ENCODE data around the gene TSNAX.
"Not testable (repeated sequence)": the region's sequence is repeated elsewhere in the genome, so short reads cannot be mapped to it uniquely, and the experiment has no call there.

Gene TSNAX

DNA sequence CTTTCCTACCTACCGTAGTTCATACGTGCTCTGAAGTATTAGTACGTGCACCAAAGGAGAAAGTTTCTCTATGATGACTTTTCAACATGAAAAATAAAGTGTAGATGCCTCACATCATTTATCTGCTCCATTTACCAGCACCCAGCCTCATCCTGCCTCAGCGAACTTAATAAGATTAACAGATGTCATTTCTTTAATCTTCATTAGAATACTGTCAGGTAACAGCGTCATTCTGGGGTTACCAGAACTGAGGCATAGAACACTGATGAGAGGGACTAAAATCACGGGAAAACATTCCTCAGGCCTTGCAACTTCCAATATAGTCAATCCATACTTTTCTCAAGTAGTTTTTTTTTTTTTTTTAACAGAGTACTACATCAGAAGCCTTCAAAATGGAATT, 54.9 kb downstream of the TSNAX start:
- DNase-seq (ENCODE audit: low read depth) = no peak
- TF ChIP-seq, protein P1, sequence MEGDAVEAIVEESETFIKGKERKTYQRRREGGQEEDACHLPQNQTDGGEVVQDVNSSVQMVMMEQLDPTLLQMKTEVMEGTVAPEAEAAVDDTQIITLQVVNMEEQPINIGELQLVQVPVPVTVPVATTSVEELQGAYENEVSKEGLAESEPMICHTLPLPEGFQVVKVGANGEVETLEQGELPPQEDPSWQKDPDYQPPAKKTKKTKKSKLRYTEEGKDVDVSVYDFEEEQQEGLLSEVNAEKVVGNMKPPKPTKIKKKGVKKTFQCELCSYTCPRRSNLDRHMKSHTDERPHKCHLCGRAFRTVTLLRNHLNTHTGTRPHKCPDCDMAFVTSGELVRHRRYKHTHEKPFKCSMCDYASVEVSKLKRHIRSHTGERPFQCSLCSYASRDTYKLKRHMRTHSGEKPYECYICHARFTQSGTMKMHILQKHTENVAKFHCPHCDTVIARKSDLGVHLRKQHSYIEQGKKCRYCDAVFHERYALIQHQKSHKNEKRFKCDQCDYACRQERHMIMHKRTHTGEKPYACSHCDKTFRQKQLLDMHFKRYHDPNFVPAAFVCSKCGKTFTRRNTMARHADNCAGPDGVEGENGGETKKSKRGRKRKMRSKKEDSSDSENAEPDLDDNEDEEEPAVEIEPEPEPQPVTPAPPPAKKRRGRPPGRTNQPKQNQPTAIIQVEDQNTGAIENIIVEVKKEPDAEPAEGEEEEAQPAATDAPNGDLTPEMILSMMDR (IDR thresholded peaks at IDR 0.05; ENCODE audit: low read depth, low read length, missing control alignments) = no peak
- in situ Hi-C loops (cut with HindIII; ENCODE audit: low sequenced_read_pairs) = loop anchor here (25.0 kb wide), 1 partner anchor 221 kb away; no protein-coding TSS in a partner anchor
- no peak overlapping the region for H3K4me3 ChIP-seq (ENCODE audit: low read depth, low read length)

DNA sequence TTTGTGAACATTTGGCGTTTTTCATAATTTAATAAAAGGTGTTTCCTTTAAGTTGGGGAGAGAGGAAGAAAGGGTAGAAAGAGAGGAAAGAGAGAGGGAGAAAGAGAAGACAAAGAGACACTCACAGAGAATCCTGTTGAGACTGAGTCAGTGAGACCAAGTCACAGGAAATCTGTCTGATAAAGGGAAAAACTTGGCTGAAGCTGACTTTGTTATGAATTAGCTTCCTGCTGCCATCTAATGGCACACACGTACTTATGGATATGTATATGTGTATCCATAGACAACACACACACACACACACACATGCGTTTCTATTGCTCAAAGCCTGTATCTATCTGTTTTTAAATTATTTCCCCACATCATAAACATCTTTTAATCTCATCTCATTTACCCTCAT, 55.6 kb downstream of the TSNAX start:
- peak; percentile 20 for DNase-seq (ENCODE audit: low read depth)
- no peak overlapping the region for H3K4me3 ChIP-seq (ENCODE audit: low read depth, low read length)
- in situ Hi-C loops (cut with HindIII; ENCODE audit: low sequenced_read_pairs) = loop anchor here (25.0 kb wide), 1 partner anchor 222 kb away; no protein-coding TSS in a partner anchor
- TF ChIP-seq, protein P1 (IDR thresholded peaks at IDR 0.05; ENCODE audit: low read depth, low read length, missing control alignments) = no peak

DNA sequence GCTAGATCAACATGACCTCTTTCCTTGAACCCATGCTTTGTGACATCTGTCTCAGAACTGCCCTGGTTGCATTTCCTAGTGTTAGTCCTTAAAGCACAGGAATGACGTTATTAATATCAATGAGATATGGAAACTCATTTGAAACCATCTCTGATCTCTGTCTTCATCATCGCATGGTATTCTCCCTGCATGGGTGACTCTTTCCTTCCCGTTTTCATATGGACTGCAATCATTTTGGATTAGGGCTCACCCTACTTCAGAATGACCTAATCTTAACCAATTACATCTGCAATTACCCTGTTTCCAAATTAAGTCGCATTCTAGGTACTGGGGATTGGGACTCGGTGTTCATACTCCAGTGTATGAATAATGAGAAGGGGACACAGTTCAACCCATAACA, 56.5 kb downstream of the TSNAX start:
- TF ChIP-seq, protein P1 (IDR thresholded peaks at IDR 0.05; ENCODE audit: low read depth, low read length, missing control alignments) = no peak
- DNase-seq (ENCODE audit: low read depth) = no peak
- in situ Hi-C loops (cut with HindIII; ENCODE audit: low sequenced_read_pairs) = loop anchor here (25.0 kb wide), 1 partner anchor 223 kb away; no protein-coding TSS in a partner anchor
- H3K4me3 ChIP-seq (ENCODE audit: low read depth, low read length) = no peak overlapping the region

DNA sequence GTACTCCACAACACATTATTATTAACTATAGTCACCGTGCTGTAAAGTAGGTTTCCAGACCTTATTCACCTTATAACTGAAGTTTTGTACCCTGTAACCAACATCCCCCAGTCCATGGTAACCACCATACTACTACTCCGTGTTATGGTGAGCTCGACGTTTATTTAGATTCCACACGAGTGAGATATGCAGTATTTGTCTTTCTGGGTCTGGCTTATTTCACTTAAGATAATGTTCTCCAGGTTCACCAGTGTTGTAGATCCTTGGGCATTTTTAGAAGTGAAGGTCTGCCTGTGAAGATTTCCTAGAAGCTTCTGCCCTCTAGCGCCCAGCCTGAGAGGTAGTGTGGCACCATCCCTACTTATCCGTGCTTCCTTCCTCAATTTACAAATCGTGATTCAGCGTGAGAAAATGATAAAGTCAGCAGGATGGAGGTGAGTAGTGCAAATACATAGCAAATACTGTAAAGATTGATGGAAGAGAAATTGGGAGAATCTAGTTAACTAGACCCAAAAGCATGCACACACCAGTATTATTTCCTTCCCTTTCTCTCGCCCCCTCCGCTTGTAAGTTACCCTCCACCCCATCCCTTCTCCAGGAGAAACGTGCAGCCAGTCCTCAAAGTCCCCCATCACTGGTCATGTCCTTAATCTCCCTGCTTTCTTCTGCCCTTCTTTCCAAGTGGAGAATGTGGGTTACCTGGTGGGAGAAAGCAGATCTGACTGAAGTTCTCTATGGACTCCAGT, 62.2 kb downstream of the TSNAX start:
- in situ Hi-C loops (cut with HindIII; ENCODE audit: low sequenced_read_pairs) = loop anchor here (25.0 kb wide), 1 partner anchor 228 kb away; no protein-coding TSS in a partner anchor
- TF ChIP-seq, protein P1 (IDR thresholded peaks at IDR 0.05; ENCODE audit: low read depth, low read length, missing control alignments) = peak; percentile 84
- peak; percentile 49 for DNase-seq (ENCODE audit: low read depth)
- no peak overlapping the region for H3K4me3 ChIP-seq (ENCODE audit: low read depth, low read length)

DNA sequence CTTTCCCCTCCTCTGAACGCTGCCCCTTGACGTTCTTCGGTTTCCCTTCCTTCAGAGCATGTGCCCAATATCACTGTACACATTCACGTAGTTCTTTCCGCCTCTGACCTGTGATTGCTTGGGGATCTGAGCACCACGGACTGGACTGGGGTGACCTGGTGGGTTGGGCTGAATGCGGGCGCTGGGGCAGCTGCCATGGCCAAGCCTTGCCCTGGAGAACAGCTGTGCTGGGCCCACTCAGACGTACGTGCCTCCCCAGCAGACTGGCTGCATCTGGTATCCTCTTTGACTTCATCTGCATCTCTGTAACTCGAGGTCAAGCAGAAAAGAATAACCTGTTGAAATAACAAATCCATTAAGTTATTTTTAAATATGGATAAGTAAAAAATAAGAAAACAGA, 63.0 kb downstream of the TSNAX start:
- in situ Hi-C loops (cut with HindIII; ENCODE audit: low sequenced_read_pairs) = loop anchor here (25.0 kb wide), 1 partner anchor 229 kb away; no protein-coding TSS in a partner anchor
- TF ChIP-seq, protein P1 (IDR thresholded peaks at IDR 0.05; ENCODE audit: low read depth, low read length, missing control alignments) = no peak
- no peak overlapping the region for H3K4me3 ChIP-seq (ENCODE audit: low read depth, low read length)
- DNase-seq (ENCODE audit: low read depth) = no peak

DNA sequence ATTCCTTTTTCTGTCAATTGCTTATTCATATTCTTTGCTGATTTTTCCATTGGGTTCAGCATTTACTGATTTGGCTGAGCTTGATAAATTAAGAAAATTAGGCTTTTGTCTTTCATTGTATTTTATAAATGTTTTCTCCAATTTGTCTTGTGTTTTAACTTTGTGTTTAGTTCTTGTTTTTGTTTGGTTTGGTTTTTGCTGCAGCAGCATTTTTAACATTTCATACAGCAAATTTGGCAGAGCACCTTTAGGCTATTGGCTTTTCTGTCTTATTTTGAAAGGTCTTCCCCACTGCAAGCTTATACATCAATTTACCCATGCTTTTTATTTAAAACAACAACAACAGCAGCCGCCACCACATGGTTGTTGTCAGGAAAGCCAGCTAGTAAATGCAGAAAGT, 64.3 kb downstream of the TSNAX start:
- in situ Hi-C loops (cut with HindIII; ENCODE audit: low sequenced_read_pairs) = loop anchor here (25.0 kb wide), 1 partner anchor 231 kb away; no protein-coding TSS in a partner anchor
- H3K4me3 ChIP-seq (ENCODE audit: low read depth, low read length) = no peak overlapping the region
- TF ChIP-seq, protein P1 (IDR thresholded peaks at IDR 0.05; ENCODE audit: low read depth, low read length, missing control alignments) = no peak
- no peak for DNase-seq (ENCODE audit: low read depth)

DNA sequence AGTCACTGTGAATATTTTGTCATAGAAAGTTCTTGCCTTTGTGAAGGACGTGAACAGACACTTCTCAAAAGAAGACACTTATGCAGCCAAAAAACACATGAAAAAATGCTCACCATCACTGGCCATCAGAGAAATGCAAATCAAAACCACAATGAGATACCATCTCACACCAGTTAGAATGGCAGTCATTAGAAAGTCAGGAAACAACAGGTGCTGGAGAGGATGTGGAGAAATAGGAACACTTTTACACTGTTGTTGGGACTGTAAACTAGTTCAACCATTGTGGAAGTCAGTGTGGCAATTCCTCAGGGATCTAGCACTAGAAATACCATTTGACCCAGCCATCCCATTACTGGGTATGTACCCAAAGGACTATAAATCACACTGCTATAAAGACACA, 64.8 kb downstream of the TSNAX start:
- in situ Hi-C loops (cut with HindIII; ENCODE audit: low sequenced_read_pairs) = loop anchor here (25.0 kb wide), 1 partner anchor 231 kb away; no protein-coding TSS in a partner anchor
- not testable (repeated sequence) for DNase-seq (ENCODE audit: low read depth); H3K4me3 ChIP-seq (ENCODE audit: low read depth, low read length)
